LNCAP (cell line): ENCODE data around the gene BCORL1.

Experiments used
- TF ChIP-seq, protein P1 (sequence below): fragments of 450-650 bp; IDR thresholded peaks from 2 replicates; pipeline ENCODE4 v1.5.1; 2017; ENCODE audit warnings: mild to moderate bottlenecking

BCORL1 gene

DNA sequence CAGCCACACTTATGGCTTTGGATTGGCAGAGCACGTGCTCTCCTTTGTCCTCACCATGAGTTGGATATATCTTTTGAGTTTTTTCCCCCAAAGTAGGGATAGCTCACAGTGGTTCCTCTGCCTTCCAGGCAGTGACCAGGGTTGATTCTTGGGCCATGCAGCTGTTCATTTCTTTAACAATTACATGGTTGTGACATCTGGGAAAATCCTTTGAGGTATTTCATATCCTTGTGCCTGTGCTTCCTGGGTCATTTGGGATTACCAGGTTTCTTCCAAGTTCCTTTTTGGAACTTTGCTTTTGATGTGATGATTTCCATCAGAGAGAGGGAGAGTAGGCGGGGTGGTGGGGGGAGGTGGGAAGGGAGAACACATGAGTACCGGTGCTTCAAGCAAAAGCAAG is 15.6 kb downstream of the BCORL1 start:
- TF ChIP-seq, protein P1, sequence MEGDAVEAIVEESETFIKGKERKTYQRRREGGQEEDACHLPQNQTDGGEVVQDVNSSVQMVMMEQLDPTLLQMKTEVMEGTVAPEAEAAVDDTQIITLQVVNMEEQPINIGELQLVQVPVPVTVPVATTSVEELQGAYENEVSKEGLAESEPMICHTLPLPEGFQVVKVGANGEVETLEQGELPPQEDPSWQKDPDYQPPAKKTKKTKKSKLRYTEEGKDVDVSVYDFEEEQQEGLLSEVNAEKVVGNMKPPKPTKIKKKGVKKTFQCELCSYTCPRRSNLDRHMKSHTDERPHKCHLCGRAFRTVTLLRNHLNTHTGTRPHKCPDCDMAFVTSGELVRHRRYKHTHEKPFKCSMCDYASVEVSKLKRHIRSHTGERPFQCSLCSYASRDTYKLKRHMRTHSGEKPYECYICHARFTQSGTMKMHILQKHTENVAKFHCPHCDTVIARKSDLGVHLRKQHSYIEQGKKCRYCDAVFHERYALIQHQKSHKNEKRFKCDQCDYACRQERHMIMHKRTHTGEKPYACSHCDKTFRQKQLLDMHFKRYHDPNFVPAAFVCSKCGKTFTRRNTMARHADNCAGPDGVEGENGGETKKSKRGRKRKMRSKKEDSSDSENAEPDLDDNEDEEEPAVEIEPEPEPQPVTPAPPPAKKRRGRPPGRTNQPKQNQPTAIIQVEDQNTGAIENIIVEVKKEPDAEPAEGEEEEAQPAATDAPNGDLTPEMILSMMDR, result no peak

- TF ChIP-seq, protein P1, result no peak
Observed at GRCh38 chrX:130001893-130002292, 19.5 kb downstream of the BCORL1 start.

DNA sequence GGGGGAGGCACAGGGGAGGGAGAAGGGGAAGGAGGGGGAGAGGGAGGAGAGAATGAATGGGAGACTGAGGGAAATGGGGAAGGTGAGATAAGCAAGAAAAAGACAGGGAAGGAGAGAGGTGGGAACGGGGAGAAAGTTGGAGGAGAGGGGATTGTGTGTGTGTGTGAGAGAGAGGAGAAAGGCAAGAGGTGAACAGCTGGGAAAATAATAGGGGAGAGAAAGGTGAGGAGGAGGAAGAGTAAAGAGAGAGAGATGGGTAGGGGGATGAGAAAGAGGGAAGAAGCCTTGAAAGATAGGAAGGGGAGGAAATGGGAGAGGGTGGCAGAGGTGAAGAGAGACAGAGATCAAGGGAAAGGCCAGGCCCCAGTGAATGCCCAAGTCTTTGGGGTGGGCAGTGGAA is 20.1 kb downstream of the BCORL1 start:
- TF ChIP-seq, protein P1, result no peak

GRCh38 chrX:130005089-130005807 is 22.8 kb downstream of the BCORL1 start:
- TF ChIP-seq, protein P1, result no peak

GRCh38 chrX:130009658-130010223 is 27.3 kb downstream of the BCORL1 start:
- TF ChIP-seq, protein P1, result no peak

DNA sequence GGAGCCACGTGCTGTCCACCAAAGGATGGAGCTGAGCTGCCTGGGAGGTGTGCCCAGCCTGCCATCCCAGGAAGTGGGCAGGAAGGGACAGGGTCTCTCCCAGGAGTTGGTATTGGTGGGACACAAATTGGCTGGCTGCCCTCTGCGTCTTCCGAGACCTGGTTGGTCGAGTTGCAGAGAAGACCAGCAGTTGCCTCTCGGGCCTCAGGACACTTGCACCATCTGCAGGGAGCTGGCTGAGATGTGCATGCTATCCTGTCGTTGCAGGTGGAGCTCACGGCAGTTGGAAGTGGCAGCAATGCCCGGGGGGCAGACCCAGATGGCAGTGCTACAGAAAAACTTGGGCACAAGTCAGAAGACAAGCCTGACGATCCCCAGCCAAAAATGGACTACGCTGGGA is 30.2 kb downstream of the BCORL1 start:
- TF ChIP-seq, protein P1, result no peak

DNA sequence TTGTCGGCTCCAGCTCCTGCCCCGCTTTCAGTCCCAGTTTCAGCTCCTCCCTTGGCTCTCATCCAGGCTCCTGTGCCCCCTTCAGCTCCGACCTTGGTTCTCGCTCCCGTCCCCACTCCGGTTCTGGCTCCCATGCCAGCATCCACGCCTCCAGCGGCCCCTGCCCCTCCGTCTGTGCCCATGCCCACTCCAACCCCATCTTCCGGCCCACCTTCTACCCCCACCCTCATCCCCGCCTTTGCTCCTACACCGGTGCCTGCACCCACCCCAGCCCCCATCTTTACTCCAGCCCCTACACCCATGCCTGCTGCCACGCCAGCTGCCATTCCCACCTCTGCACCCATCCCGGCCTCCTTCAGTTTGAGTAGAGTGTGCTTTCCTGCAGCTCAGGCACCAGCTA is 31.2 kb downstream of the BCORL1 start:
- TF ChIP-seq, protein P1, result no peak
